GM23248 (cell line): Measurements from ENCODE around the gene CENPP.

Experiments
- EZH2 ChIP-seq: fragments of 200-600 bp; sonication (generic); IDR thresholded peaks from 2 replicates; pipeline ENCODE4 v1.6.1; 2018; ENCODE audit warnings: antibody characterized with exemption, mild to moderate bottlenecking; ENCODE audit not compliant: insufficient read depth, poor library complexity, severe bottlenecking
- EZH2phosphoT487 ChIP-seq: fragments of 200-600 bp; sonication (generic); IDR thresholded peaks from 2 replicates; pipeline ENCODE4 v1.6.1; 2018; ENCODE audit warnings: antibody characterized with exemption, moderate library complexity, mild to moderate bottlenecking, low read depth; ENCODE audit not compliant: insufficient read depth

GRCh38 chr9:92293452-92294296 is 32.1 kb upstream of the CENPP start, which contains the start of gene IARS1:
- no peak for TF ChIP-seq EZH2phosphoT487
- no peak for TF ChIP-seq EZH2
